Spinal cord (tissue), 10 donors: Measurements from ENCODE around the gene REL. TPM values are rescaled to one million over a fixed set of nuclear protein-coding genes. Genes with fewer than 3 reads are reported as not detected.

Source experiments
- DNase-seq, 6 donors: peaks; one replicate each; pipeline versions ENCODE4 v3.0.0 to v3.0.0-alpha.2; 2013 to 2015; ENCODE audit warnings: low spot score in 6 of 6, low read depth in 4 of 6
- H3K27ac ChIP-seq: one replicate; pipeline ENCODE4 v1.5.1; 2013; ENCODE audit warnings: low read depth, low read length, control low read depth
- H3K27me3 ChIP-seq: one replicate; pipeline ENCODE4 v1.6.1; 2013; ENCODE audit warnings: low read length; ENCODE audit not compliant: control insufficient read depth, insufficient read depth
- H3K36me3 ChIP-seq: one replicate; pipeline ENCODE4 v1.6.1; 2013; ENCODE audit warnings: low read length; ENCODE audit not compliant: control insufficient read depth, insufficient read depth
- H3K4me1 ChIP-seq: one replicate; pipeline ENCODE4 v1.6.1; 2013; ENCODE audit warnings: low read length; ENCODE audit not compliant: control insufficient read depth, insufficient read depth
- H3K4me3 ChIP-seq: one replicate; pipeline ENCODE4 v1.5.1; 2013; ENCODE audit warnings: low read depth, low read length, control low read depth
- H3K9me3 ChIP-seq: one replicate; pipeline ENCODE4 v1.6.1; 2013; ENCODE audit warnings: low read length; ENCODE audit not compliant: control insufficient read depth, insufficient read depth
- WGBS: methylation state at CpG from one replicate; pipeline ENCODE4 v1.1.5; 2013; ENCODE audit warnings: missing lambda C conversion rate; ENCODE audit not compliant: insufficient coverage; 5-methylcytosine and 5-hydroxymethylcytosine counted together
- polyA plus RNA-seq, 2 donors: library from polyadenylated mRNA; unstranded; fragments of 120-200 nt; gene quantifications; one replicate each; pipeline ENCODE4 v1.2.1, GENCODE V29; 2013; ENCODE audit not compliant: insufficient read length in 2 of 2
- small RNA-seq: library from RNA; depleted of rRNA; stranded (forward); fragments of <200 nt; gene quantifications from one replicate; pipeline ENCODE3, GENCODE V24; 2014; ENCODE audit warnings: low replicate concordance
- total RNA-seq, 2 donors: library from RNA; depleted of rRNA in 1 of 2; stranded (reverse); fragments of 120-200 nt in 1 of 2; fragments of >200 nt in 1 of 2; gene quantifications; one replicate each; pipeline versions ENCODE4 v1.2.3 to v1.2.4, GENCODE V29; 2013 to 2014
- donor health status: healthy.

The REL gene
- total and polyA plus RNA-seq, 4 donors, result 2.8 to 10.8 (median 5.9) TPM

DNA sequence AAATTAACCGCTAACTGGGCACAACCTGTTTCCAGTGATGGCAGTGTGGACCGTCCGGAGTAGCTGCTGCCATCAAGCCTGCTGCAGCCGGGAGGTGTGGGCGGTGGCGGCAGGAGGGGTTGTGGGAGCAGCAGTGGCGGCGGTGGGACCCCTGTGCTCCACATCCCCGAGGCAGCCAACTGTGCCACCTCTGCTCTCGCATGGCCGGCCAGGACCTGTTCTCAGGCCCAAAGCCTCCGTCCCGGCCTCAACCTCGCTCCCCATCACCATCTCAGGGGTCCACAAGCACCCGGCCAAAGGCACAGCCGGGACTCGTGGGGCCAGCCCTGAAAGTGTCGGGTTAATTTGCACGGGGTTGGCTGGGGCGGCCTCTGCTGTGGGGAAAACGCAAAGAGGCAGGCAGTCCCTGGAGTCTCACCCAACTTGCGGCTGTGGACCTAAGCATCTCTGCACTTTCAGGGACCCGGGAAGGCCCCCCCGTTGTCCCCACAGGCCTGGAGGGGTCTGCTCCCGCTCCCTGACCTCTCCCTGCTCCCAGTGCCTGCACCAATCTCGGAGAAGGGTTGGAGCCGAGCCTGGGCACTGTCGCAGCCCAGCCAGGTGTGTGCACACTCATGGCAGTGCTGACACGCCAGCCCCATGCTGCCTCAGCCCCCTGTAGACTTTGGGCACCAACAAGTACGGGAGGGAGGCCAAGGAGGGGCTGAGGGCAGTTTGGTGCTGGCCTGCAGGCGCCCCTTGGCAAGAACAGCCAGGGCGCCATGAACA lies 91.7 kb downstream of the REL start:
- Histone ChIP-seq H3K27ac (no peak overlapping the region), H3K9me3 (no peaks in the 10 kb centered on the region), H3K4me1 (no peaks in the 10 kb centered on the region), H3K36me3 (no peaks in the 10 kb centered on the region), H3K27me3 (no peaks in the 10 kb centered on the region), H3K4me3 (no peak overlapping the region)
- 94% methylated on average over 32 of the region's 32 CpGs for WGBS
- DNase-seq, result no peak

DNA sequence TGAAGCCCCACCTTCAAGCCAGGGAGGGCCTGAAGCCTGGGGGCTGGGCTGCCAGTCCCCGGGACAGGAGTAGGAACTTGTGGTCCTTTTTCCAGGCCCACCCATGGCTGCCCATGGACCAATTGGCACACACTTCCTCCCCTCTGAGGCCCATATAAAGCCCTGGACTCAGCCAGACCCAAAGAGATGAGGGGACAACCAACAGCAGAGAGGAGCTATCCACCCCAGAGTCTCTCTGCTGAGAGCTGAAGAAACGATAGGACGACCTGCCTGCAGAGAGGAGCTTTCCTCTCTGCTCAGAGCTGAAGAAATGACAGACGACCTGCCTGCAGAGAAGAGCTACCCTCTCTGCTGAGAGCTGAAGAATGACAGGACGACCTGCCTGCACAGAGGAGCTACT lies 92.3 kb downstream of the REL start:
- WGBS, result 72% methylated on average over 4 of the region's 5 CpGs
- DNase-seq, result no peak
- H3K4me3 ChIP-seq, result no peak overlapping the region
- H3K27me3 ChIP-seq, result no peaks in the 10 kb centered on the region
- H3K36me3 ChIP-seq, result no peaks in the 10 kb centered on the region
- no peaks in the 10 kb centered on the region for H3K4me1 ChIP-seq
- H3K27ac ChIP-seq, result no peak overlapping the region
- no peaks in the 10 kb centered on the region for H3K9me3 ChIP-seq

DNA sequence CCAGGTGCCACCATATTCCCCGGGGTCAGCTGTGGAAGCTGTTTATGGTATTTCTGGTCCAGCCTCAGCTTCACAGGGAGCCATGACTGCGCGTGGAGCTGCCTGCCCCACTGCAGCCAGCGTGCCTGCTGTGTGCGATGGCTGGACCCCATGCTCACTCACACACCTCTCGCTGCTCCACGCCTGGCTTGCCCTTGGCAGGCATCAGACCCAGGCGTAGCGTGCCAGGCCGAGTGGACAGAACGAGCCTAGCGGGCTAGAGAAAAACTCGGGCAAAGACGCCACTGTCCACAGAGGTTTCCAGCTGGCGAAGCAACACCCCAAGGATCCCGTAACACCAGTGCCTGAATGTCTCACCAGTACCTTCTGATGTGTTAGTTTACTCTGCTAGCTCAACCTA lies 93.3 kb downstream of the REL start:
- Histone ChIP-seq H3K27ac (no peak overlapping the region), H3K27me3 (no peaks in the 10 kb centered on the region), H3K36me3 (no peaks in the 10 kb centered on the region), H3K9me3 (no peaks in the 10 kb centered on the region), H3K4me1 (no peaks in the 10 kb centered on the region), H3K4me3 (no peak overlapping the region)
- no peak for DNase-seq
- 98% methylated on average over 15 of the region's 16 CpGs for WGBS

Small RNA genes lying within 50 kb of the gene (small RNA-seq; reads per million reads assigned to genes)
- not detected for gene RN7SL632P
- gene RNU4-51P, result 0.10 reads per million

Other genes starting within 250 kb of the REL start
- 10 to 100 TPM; 21.8 to 31.6 TPM for gene PAPOLG, start 125.3 kb upstream of the REL start, total RNA-seq
- 10 to 100 TPM; 18.2 to 19.2 TPM for gene PAPOLG, start 125.3 kb upstream of the REL start, polyA plus RNA-seq
- 10 to 100 TPM; 27.8 to 40.8 TPM for gene PEX13, start 136.1 kb downstream of the REL start, total RNA-seq
- 10 to 100 TPM; 24.3 to 24.5 TPM for gene PEX13, start 136.1 kb downstream of the REL start, polyA plus RNA-seq
- gene PUS10, start 136.7 kb downstream of the REL start, total RNA-seq, result 10 to 100 TPM in 1 of 2 donors, 1 to 10 TPM in 1; 9.0 to 11.4 TPM
- 1 to 10 TPM; 4.3 to 4.6 TPM for gene PUS10, start 136.7 kb downstream of the REL start, polyA plus RNA-seq
- gene SANBR, start 184.3 kb downstream of the REL start, total RNA-seq, result 10 to 100 TPM; 28.9 to 55.7 TPM
- 10 to 100 TPM; 35.1 to 50.9 TPM for gene SANBR, start 184.3 kb downstream of the REL start, polyA plus RNA-seq